Common myeloid progenitor, CD34-positive (primary cell): ENCODE measurements around the gene C2orf68. TPM values are rescaled to one million over a fixed set of nuclear protein-coding genes. Genes with fewer than 3 reads are reported as not detected.
"Not testable (repeated sequence)": the region's sequence is repeated elsewhere in the genome, so short reads cannot be mapped to it uniquely, and the experiment has no call there.

Source experiments
- CTCF ChIA-PET: fragments of 350-600 bp; sonication (Branson Sonifier 250); formaldehyde crosslinking; loops from one replicate; lab custom pipeline; 2021; ENCODE audit warnings: antibody characterized with exemption; lab: Charles Lee
- POLR2A ChIA-PET: fragments of 350-600 bp; sonication (Branson Sonifier 250); formaldehyde crosslinking; loops from one replicate; lab custom pipeline; 2021; ENCODE audit warnings: antibody characterized with exemption; lab: Charles Lee
- DNase-seq, 3 donors: peaks; one replicate each; pipeline versions ENCODE4 v3.0.0 to v3.0.0-alpha.2; 2013
- H3K27ac ChIP-seq, 2 experiments: 1 replicate in 1 of 2; 2 replicates in 1 of 2; pipeline ENCODE4 v1.7.0; 2013; ENCODE audit warnings: inconsistent platforms in 2 of 2, low read length in 2 of 2, mild to moderate bottlenecking in 2 of 2, low read depth in 1 of 2, moderate library complexity in 1 of 2; ENCODE audit not compliant: severe bottlenecking in 2 of 2, insufficient read depth in 1 of 2, poor library complexity in 1 of 2
- H3K27me3 ChIP-seq, 5 experiments: replicated peaks in 2 of 5; 1 replicate in 3 of 5; 2 replicates in 2 of 5; pipeline versions ENCODE4 v1.6.1 to v1.7.0; 2013; ENCODE audit warnings: low read length in 4 of 5, mild to moderate bottlenecking in 2 of 5, moderate library complexity in 2 of 5, inconsistent platforms in 1 of 5; ENCODE audit not compliant: insufficient read depth in 5 of 5, control insufficient read depth in 4 of 5
- H3K36me3 ChIP-seq, 4 experiments: 1 replicate in 2 of 4; 2 replicates in 2 of 4; pipeline versions ENCODE4 v1.6.1 to v1.7.0; 2013; ENCODE audit warnings: low read length in 3 of 4, control low read depth in 1 of 4, mild to moderate bottlenecking in 1 of 4; ENCODE audit not compliant: control insufficient read depth in 4 of 4, insufficient read depth in 4 of 4
- H3K4me1 ChIP-seq, 4 experiments: 1 replicate in 3 of 4; 2 replicates in 1 of 4; pipeline versions ENCODE4 v1.6.1 to v1.7.1; 2013; ENCODE audit warnings: low read length in 3 of 4, mild to moderate bottlenecking in 3 of 4, control low read depth in 1 of 4, inconsistent platforms in 1 of 4, moderate library complexity in 1 of 4; ENCODE audit not compliant: control insufficient read depth in 4 of 4, insufficient read depth in 4 of 4; ENCODE audit errors: control extremely low read depth in 1 of 4
- H3K4me3 ChIP-seq, 7 experiments: 1 replicate in 4 of 7; 2 replicates in 3 of 7; pipeline versions ENCODE4 v1.5.1 to v1.7.0; 2013; ENCODE audit warnings: mild to moderate bottlenecking in 7 of 7, low read length in 6 of 7, moderate library complexity in 6 of 7, inconsistent platforms in 2 of 7, low read depth in 2 of 7, control low read depth in 1 of 7; ENCODE audit not compliant: insufficient read depth in 4 of 7, control insufficient read depth in 1 of 7; ENCODE audit errors: extremely low read depth in 1 of 7
- H3K9me3 ChIP-seq, 5 experiments: 1 replicate in 4 of 5; 2 replicates in 1 of 5; pipeline versions ENCODE4 v1.6.1 to v1.7.1; 2013; ENCODE audit warnings: low read length in 4 of 5, mild to moderate bottlenecking in 2 of 5, inconsistent platforms in 1 of 5, low read depth in 1 of 5, moderate library complexity in 1 of 5; ENCODE audit not compliant: control insufficient read depth in 4 of 5, insufficient read depth in 2 of 5; ENCODE audit errors: control extremely low read depth in 1 of 5
- WGBS: methylation state at CpG from one replicate; pipeline ENCODE4 v1.1.5; 2013; ENCODE audit not compliant: insufficient coverage; 5-methylcytosine and 5-hydroxymethylcytosine counted together
- polyA plus RNA-seq: library from polyadenylated mRNA; unstranded; fragments of 120-200 nt; gene quantifications from one replicate; pipeline ENCODE4 v1.2.1, GENCODE V29; 2013

Gene C2orf68, protein sequence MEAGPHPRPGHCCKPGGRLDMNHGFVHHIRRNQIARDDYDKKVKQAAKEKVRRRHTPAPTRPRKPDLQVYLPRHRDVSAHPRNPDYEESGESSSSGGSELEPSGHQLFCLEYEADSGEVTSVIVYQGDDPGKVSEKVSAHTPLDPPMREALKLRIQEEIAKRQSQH
- 37.8 TPM for polyA plus RNA-seq

DNA sequence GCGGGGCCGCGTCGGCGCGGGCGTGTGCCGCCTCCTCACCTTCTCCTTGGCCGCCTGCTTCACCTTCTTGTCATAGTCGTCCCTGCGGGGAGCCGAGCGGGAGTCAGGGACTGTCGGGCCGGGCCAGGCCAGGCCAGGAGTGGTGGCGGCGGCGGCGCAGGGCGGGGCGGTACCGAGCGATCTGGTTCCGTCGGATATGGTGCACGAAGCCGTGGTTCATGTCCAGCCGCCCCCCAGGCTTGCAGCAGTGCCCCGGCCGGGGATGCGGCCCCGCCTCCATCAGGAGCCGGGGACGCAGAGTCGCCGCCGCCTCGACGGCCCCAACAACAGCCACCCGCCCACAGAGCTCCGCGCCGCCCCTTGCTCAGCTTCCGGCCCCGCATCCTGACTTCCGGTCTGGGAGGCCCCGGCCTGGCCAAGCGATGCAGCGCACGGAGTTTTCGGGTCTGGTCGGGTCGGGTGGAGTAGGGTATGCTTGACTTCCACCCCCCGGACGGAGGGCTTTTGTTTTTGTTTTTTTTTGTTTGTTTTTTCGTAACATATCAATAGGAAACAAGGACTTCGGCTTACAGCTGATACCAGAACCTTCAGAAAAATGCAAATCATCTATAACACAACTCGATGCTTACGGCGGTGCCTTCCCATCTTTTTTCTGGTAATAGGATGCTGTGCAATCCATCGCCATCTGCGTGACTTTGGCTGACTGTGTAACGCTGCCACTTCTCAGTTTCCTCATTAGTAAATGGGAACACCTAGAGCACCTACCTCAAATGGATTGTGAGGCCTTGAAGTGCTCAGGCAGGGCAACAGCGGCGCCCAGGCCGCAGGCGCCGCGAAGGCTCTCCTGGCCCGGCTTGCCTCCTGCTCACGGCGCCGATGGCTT lies at the start of gene C2orf68:
TSS of gene C2orf68 (minus strand) at position 362 of the 883 bp plus-strand sequence. CDS start at position 280, 82 bp downstream.
- DNase-seq: peak; percentile 88 to 95 (median 94)
- Histone ChIP-seq H3K9me3 (no peaks in the 10 kb centered on the region), H3K4me3 (peak within 1 kb of the TSS; percentile 76 to 96 (median 88)), H3K27ac (peak within 1 kb of the TSS; percentile 66 to 89), H3K36me3 (peaks cover 12 to 27% (median 25%) of the 10 kb centered on the region in 4 experiments), H3K27me3 (no peaks in the 10 kb centered on the region), H3K4me1 (peaks cover 5 to 28% (median 14%) of the 10 kb centered on the region in 4 experiments)
- ChIA-PET POLR2A (interaction anchor here (0.5 to 1.5 kb wide), 4 partner anchors 10 to 84 kb away, joined by 3 to 7 read pairs (median 4); partner anchors contain the start of gene TMEM150A), CTCF (interaction anchor here (1.0 to 1.5 kb wide), 5 partner anchors 10 to 51 kb away, joined by 3 to 4 read pairs (median 3); partner anchors contain the start of gene GGCX)
- 13% methylated on average over 54 of the region's 73 CpGs for WGBS

DNA sequence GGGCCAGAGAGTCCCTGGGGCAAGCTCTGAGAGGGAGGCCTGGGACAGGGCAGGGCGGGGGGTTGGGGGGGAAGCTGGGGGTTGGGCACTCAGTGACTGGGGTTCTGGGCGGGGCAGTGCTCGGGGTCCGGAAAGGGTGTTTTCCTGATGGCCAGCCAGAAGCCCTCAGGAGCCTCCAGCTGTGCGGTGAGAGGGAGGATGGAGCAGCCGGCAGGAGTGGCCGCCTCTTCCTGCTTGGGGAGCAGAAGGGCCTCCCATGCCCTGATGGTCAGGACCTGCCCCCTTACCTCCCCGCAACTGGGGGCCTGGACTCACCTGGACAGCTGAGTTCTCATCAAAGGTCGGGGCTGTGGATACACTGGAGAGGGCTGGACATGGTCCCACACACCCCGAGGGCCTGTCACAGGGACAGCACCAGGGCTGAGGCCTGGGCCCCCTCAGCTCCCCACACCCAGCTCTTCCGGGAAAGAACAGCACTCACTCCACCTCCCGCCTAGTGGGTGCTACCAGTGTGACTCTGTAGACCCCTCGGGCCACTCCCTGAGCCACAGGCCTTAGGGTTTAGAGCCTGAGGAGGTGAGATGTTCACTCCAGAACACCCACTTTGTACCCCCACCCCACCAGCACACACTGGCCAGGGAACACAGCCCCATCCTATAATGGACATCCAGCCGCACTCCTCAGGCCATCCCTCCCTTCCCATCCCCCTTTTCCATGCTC lies 49.4 kb upstream of the C2orf68 start:
- CTCF ChIA-PET: interaction anchor here (0.6 to 2.1 kb wide), 6 partner anchors 9 to 158 kb away, joined by 3 to 7 read pairs (median 3); no protein-coding TSS in a partner anchor
- H3K4me3 ChIP-seq: peak overlapping the region in 1 of 7 experiments; percentile 38
- no peaks in the 10 kb centered on the region for H3K27me3 ChIP-seq

DNA sequence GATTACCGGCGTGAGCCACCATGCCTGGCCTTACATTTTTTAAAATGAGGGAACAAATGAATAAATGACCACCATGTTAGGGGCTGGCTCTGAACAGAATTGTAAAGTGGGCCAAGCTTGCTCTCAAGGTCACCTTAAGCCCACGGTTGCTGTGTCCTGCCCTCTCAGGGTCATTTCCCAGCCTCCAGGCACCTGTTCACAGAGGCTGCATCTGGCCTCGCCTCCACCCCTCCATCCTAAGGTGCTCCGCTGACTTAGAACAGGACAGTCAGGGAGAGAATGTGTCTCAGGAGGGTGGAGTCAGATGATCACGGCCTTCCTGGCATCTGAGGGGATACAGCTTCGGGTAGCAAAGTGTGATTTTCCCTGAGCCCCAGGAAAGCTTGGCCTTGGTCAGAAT lies 48.9 kb upstream of the C2orf68 start:
- Histone ChIP-seq H3K9me3 (no peaks in the 10 kb centered on the region), H3K4me3 (no peak overlapping the region), H3K27ac (no peak overlapping the region), H3K4me1 (peaks cover 0 to 13% (median 2%) of the 10 kb centered on the region in 4 experiments), H3K36me3 (peaks cover 2 to 17% (median 6%) of the 10 kb centered on the region in 4 experiments), H3K27me3 (no peaks in the 10 kb centered on the region)
- no peak for DNase-seq
- WGBS: 94% methylated on average over 7 of the region's 7 CpGs
- ChIA-PET POLR2A (no interaction called here), CTCF (interaction anchor here (0.6 to 3.8 kb wide), 7 partner anchors 11 to 158 kb away, joined by 3 to 23 read pairs (median 3); no protein-coding TSS in a partner anchor)

More for the DNA sequence above, 49.4 kb upstream of the C2orf68 start:
- WGBS: 67% methylated on average over 7 of the region's 14 CpGs
- POLR2A ChIA-PET: no interaction called here
- Histone ChIP-seq H3K36me3 (peaks cover 0 to 13% (median 2%) of the 10 kb centered on the region in 4 experiments), H3K4me1 (peaks cover 0 to 13% (median 2%) of the 10 kb centered on the region in 4 experiments), H3K27ac (no peak overlapping the region), H3K9me3 (no peaks in the 10 kb centered on the region)
- DNase-seq: no peak

DNA sequence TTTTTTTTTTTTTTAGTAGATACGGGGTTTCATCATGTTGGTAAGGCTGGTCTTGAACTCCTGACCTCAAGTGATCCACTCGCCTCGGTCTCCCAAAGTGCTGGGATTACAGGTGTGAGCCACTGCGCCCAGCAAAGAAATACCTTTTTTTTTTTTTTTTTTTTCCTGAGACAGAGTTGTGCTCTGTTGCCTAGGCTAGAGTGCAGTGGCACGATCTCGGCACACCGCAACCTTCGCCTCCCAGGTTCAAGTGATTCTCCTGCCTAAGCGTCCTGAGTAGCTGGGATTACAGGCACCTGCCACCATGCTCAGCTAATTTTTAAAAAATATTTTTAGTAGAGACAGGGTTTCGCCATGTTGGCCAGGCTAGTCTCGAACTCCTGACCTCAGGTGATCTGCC lies 48.4 kb upstream of the C2orf68 start:
- POLR2A ChIA-PET, H3K27me3 ChIP-seq, H3K4me3 ChIP-seq, H3K9me3 ChIP-seq, H3K27ac ChIP-seq, DNase-seq: not testable (repeated sequence)
- Histone ChIP-seq H3K36me3 (peaks cover 2 to 17% (median 6%) of the 10 kb centered on the region in 4 experiments), H3K4me1 (peaks cover 0 to 13% (median 2%) of the 10 kb centered on the region in 4 experiments)
- WGBS: 100% methylated on average over 3 of the region's 11 CpGs
- CTCF ChIA-PET: interaction anchor here (0.9 to 3.8 kb wide), 3 partner anchors 11 to 82 kb away, joined by 3 to 23 read pairs (median 21); no protein-coding TSS in a partner anchor

DNA sequence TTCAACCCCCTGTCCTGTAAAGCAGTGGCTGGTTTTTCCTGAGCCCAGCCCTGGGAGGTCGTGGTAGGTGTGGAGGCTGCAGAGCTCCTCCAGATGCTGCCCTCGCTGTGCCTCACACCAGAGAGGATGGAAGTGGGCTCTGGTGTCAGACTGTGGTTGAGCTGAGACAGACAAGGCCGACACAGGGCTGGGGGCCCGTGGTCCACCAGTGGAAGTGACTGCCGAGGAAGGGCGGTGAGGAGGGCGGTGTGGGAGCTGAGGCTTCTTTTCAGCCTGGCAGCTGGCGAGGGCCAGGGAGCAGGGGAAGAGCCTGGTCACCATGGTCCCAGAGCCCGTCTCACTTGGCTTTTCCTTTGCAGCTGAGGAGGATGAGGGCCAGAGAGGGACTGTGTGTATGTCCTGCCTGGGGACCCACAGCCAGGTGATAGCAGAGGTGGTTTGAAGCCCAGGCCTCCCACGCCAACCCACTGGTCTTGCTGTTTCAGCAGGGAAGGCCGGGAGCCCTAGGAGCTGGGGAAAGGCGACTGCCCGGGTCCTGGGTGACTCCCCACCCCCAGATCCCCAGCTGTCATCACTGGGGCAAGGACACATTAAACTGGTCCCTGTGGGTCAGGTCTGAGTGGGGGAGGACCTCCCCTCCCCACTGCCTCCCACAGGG lies 47.6 kb upstream of the C2orf68 start:
- POLR2A ChIA-PET: interaction anchor here (0.6 kb wide), 1 partner anchor 50 kb away, joined by 3 read pairs; no protein-coding TSS in a partner anchor
- no peak for DNase-seq
- Histone ChIP-seq H3K4me1 (peaks cover 0 to 13% (median 2%) of the 10 kb centered on the region in 4 experiments), H3K36me3 (peaks cover 2 to 17% (median 6%) of the 10 kb centered on the region in 4 experiments), H3K9me3 (no peaks in the 10 kb centered on the region), H3K27me3 (no peaks in the 10 kb centered on the region), H3K4me3 (no peak overlapping the region), H3K27ac (no peak overlapping the region)
- CTCF ChIA-PET: interaction anchor here (0.7 to 3.8 kb wide), 7 partner anchors 8 to 378 kb away, joined by 3 to 23 read pairs (median 3); partner anchors contain the start of gene SFTPB
- 91% methylated on average over 8 of the region's 13 CpGs for WGBS

DNA sequence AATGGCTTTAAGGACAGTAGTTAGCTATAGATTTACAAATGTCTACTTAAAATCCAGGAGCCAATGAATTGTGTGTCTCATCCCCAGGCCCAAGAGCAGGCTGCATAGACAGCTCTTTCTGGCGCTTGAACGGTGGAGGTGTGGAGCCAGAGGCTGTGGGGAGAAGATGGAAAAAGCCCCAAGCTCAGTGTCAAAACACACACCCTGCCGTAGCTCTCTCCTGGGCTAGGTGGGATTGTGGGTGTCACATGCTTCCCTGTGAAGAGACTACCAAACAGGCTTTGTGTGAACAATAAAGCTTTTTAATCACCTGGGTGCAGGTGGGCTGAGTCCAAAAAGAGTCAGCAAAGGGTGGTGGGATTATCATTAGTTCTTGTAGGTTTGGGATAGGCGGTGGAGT lies 45.5 kb upstream of the C2orf68 start:
- POLR2A ChIA-PET, H3K9me3 ChIP-seq, H3K27me3 ChIP-seq, DNase-seq, H3K27ac ChIP-seq, H3K4me3 ChIP-seq: not testable (repeated sequence)
- CTCF ChIA-PET: interaction anchor here (0.7 to 3.8 kb wide), 5 partner anchors 8 to 57 kb away, joined by 3 to 23 read pairs (median 9); no protein-coding TSS in a partner anchor
- 100% methylated on average over 2 of the region's 4 CpGs for WGBS
- H3K36me3 ChIP-seq: peaks cover 2 to 25% (median 7%) of the 10 kb centered on the region in 4 experiments
- peaks cover 0 to 13% (median 4%) of the 10 kb centered on the region in 4 experiments for H3K4me1 ChIP-seq
